Astrocyte of the cerebellum (primary cell): ENCODE measurements around the gene MYBPH.

Source experiments
- DNase-seq: peaks from one replicate; pipeline ENCODE4 v3.0.0-alpha.2; 2011; ENCODE audit warnings: low read depth
- H3K4me3 ChIP-seq: 2 replicates; pipeline ENCODE4 v1.5.1; 2011; ENCODE audit warnings: mild to moderate bottlenecking, low read depth, low read length, moderate library complexity
- CTCF ChIP-seq: IDR thresholded peaks from 2 replicates; pipeline ENCODE4 v1.5.1; 2012; ENCODE audit warnings: low read length, low read depth, moderate library complexity, mild to moderate bottlenecking; ENCODE audit errors: missing control alignments
- in situ Hi-C: cut with HindIII; loops from 2 replicates; pipeline ENCODE4 v1.10.0; 2017; ENCODE audit warnings: low sequenced_read_pairs

The MYBPH gene

GRCh38 chr1:203202431-203203245 lies 27.0 kb upstream of the MYBPH start:
- in situ Hi-C loops, result no loop called here
- no peak for DNase-seq
- no peak for TF ChIP-seq CTCF
- H3K4me3 ChIP-seq, result no peak overlapping the region

GRCh38 chr1:203201516-203202205 lies 26.0 kb upstream of the MYBPH start:
- TF ChIP-seq CTCF, result no peak
- no peak for DNase-seq
- in situ Hi-C loops, result no loop called here
- no peak overlapping the region for H3K4me3 ChIP-seq

GRCh38 chr1:203200916-203201315 lies 25.3 kb upstream of the MYBPH start:
- in situ Hi-C loops, result no loop called here

DNA sequence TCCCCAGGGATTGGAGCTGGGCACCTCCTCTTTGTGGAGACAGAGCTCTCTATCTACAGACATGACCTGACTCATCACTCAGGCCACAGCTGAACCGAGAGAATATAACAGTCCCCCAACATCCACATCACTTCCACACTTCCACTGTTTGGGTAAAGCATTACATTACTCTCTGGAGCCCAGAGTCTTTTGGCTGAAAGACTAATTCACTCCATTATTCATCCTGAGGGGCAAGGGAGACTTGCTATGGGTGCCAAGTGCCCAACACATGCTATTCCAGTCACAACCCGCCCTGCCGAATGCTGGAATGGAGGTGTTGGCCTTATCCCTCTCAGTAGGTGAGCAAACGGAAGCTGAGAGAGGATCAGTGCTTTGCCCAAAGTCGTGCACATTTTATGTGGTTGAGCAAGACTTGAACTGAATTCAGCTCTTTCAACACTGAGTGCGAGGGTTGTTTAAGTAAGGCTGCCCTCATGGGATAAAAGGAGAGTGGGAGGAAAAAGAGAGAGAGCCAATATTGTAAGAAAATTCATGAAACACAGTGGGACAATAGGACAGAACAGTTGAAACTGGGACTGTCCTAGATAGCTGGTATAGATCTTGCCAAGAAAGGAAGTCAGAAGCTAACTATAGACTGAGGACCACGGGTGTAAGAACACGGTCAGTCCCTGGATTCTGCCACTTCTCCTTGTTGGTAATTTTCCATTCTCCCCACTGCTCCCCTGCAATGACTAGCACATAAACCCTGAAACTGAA lies 24.4 kb upstream of the MYBPH start:
- DNase-seq, result no peak
- in situ Hi-C loops, result no loop called here
- no peak for TF ChIP-seq CTCF
- H3K4me3 ChIP-seq, result no peak overlapping the region

More at GRCh38 chr1:203200916-203201315, 25.3 kb upstream of the MYBPH start:
- no peak for TF ChIP-seq CTCF
- DNase-seq, result no peak
- no peak overlapping the region for H3K4me3 ChIP-seq

GRCh38 chr1:203199481-203199815 lies 23.8 kb upstream of the MYBPH start:
- in situ Hi-C loops, result no loop called here
- no peak for TF ChIP-seq CTCF
- no peak overlapping the region for H3K4me3 ChIP-seq
- DNase-seq, result no peak

- H3K4me3 ChIP-seq, result no peak overlapping the region
- TF ChIP-seq CTCF, result no peak
- in situ Hi-C loops, result no loop called here
- DNase-seq, result no peak
Observed at GRCh38 chr1:203199002-203199401, 23.4 kb upstream of the MYBPH start.
